K562 (cell line): ENCODE measurements around the gene NINJ1. TPM values are rescaled to one million over a fixed set of nuclear protein-coding genes. Genes with fewer than 3 reads are reported as not detected.

Experiments used
- ATAC-seq: fragments of 200-7000 bp; cut with Tn5 transposase; 3 replicates; pipeline ENCODE4 v1.9.1; 2020; ENCODE audit warnings: moderate library complexity
- BruUV-seq: library from RNA; stranded (reverse); fragments of 400-500 nt; replicated peaks from 2 replicates; lab custom pipeline; 2021; lab: Mats Ljungman, UMichigan
- CTCF ChIA-PET: fragments of 300-600 bp; formaldehyde crosslinking; extraction: SDS; loops from one replicate; lab custom pipeline; 2021; ENCODE audit warnings: low intra/inter-chr PET ratio; lab: Yijun Ruan, JAX
- POLR2A ChIA-PET: fragments of 300-600, 350-650 bp; sonication (Branson Sonifier 250); formaldehyde crosslinking; extraction: SDS; loops from one replicate; lab custom pipeline; 2021; ENCODE audit warnings: antibody characterized with exemption, inconsistent platforms; lab: Yijun Ruan, JAX
- DNase-seq, 4 experiments: peaks; one replicate each; pipeline versions ENCODE4 v3.0.0 to v3.0.0-alpha.2; 2011 to 2018; ENCODE audit warnings: low spot score in 3 of 4, mixed read lengths in 3 of 4; ENCODE audit errors: extremely low read depth in 1 of 4
- FAIRE-seq: peaks from 2 replicates; lab custom pipeline; 2011; peaks lifted over from hg19 to GRCh38; lab: Jason Lieb, UNC
- H2AFZ ChIP-seq: 2 replicates; pipeline ENCODE4 v1.6.0; 2011; ENCODE audit warnings: low read depth, low read length, control low read depth, inconsistent platforms
- H3K27ac ChIP-seq: fragments of 200-600 bp; 3 replicates; pipeline ENCODE4 v1.8.0; 2011; ENCODE audit warnings: low read depth, mild to moderate bottlenecking, control low read depth, inconsistent platforms, low read length, moderate library complexity, mixed read lengths; ENCODE audit errors: extremely low read depth
- H3K27me3 ChIP-seq, 2 experiments: fragments of 300-600 bp in 1 of 2; 2 replicates in 1 of 2; 3 replicates in 1 of 2; pipeline versions ENCODE4 v1.6.0 to v1.8.0; 2011; ENCODE audit warnings: inconsistent platforms in 2 of 2, low read length in 2 of 2, mild to moderate bottlenecking in 1 of 2, mixed read lengths in 1 of 2, moderate library complexity in 1 of 2; ENCODE audit not compliant: control insufficient read depth in 2 of 2, insufficient read depth in 2 of 2
- H3K36me3 ChIP-seq: fragments of 300-600 bp; 3 replicates; pipeline ENCODE4 v1.8.0; 2011; ENCODE audit warnings: mild to moderate bottlenecking, low read length, inconsistent platforms; ENCODE audit not compliant: control insufficient read depth, insufficient read depth
- H3K4me1 ChIP-seq, 2 experiments: fragments of 200-600 bp in 1 of 2; replicated peaks in 1 of 2; 2 replicates in 1 of 2; 3 replicates in 1 of 2; pipeline versions ENCODE4 v1.5.1 to v1.8.0; 2011; ENCODE audit warnings: inconsistent platforms in 2 of 2, low read length in 2 of 2, mild to moderate bottlenecking in 1 of 2, mixed read lengths in 1 of 2, moderate library complexity in 1 of 2; ENCODE audit not compliant: control insufficient read depth in 2 of 2, insufficient read depth in 2 of 2
- H3K4me2 ChIP-seq: 2 replicates; pipeline ENCODE4 v1.6.1; 2011; ENCODE audit warnings: low read length, control low read depth, inconsistent platforms, mixed read lengths; ENCODE audit not compliant: insufficient read depth
- H3K4me3 ChIP-seq: fragments of 200-600 bp; sonication (generic), shearing (Covaris generic); 2 replicates; pipeline ENCODE4 v1.5.1; 2016; ENCODE audit warnings: control low read depth, inconsistent platforms
- H3K79me2 ChIP-seq: fragments of 200-600 bp; 3 replicates; pipeline ENCODE4 v1.8.0; 2011; ENCODE audit warnings: low read length, inconsistent platforms; ENCODE audit not compliant: control insufficient read depth, insufficient read depth
- H3K9ac ChIP-seq, 2 experiments: 2 replicates each; pipeline versions ENCODE4 v1.6.0 to v1.6.1; 2011; ENCODE audit warnings: low read depth in 2 of 2, low read length in 2 of 2, control low read depth in 1 of 2, inconsistent platforms in 1 of 2, mild to moderate bottlenecking in 1 of 2, mixed read lengths in 1 of 2; ENCODE audit not compliant: insufficient read depth in 1 of 2
- H3K9me1 ChIP-seq: one replicate; pipeline ENCODE4 v1.6.0; 2011; ENCODE audit warnings: inconsistent platforms, mild to moderate bottlenecking, low read length, moderate library complexity; ENCODE audit not compliant: control insufficient read depth, insufficient read depth
- H3K9me3 ChIP-seq: replicated peaks from 2 replicates; pipeline ENCODE4 v1.5.1; 2011; ENCODE audit warnings: low read depth, low read length, inconsistent platforms; ENCODE audit not compliant: control insufficient read depth, insufficient read depth
- H4K20me1 ChIP-seq: replicated peaks from 2 replicates; pipeline ENCODE4 v1.6.1; 2011; ENCODE audit warnings: low read length, inconsistent platforms, mixed read lengths; ENCODE audit not compliant: control insufficient read depth, insufficient read depth
- CEBPG ChIP-seq, 3 experiments: fragments of 200-800 bp in 1 of 3; sonication (Bioruptor generic) in 1 of 3; sonication (generic) in 1 of 3; formaldehyde crosslinking in 1 of 3; IDR thresholded peaks in 2 of 3; conservative IDR thresholded peaks in 1 of 3; 2 replicates each; pipeline versions ENCODE4 v1.6.1 to v1.8.0; 2016 to 2022; ENCODE audit warnings: missing compliant biosample characterization in 2 of 3, missing genetic modification characterization in 2 of 3, mild to moderate bottlenecking in 1 of 3, missing genetic modification reagents in 1 of 3
- DPF2 ChIP-seq: fragments of 450-650 bp; IDR thresholded peaks from 2 replicates; pipeline ENCODE4 v1.6.1; 2016
- FOXP1 ChIP-seq: sonication (generic); formaldehyde crosslinking; IDR thresholded peaks from 2 replicates; pipeline ENCODE4 v1.8.0; 2022; ENCODE audit warnings: mild to moderate bottlenecking, missing genetic modification reagents
- ILF3 ChIP-seq: fragments of 450-650 bp; IDR thresholded peaks from 2 replicates; pipeline ENCODE4 v1.6.1; 2018; ENCODE audit warnings: antibody characterized with exemption, mild to moderate bottlenecking, moderate library complexity, borderline replicate concordance
- NCOA4 ChIP-seq: fragments of 450-650 bp; IDR thresholded peaks from 2 replicates; pipeline ENCODE4 v1.6.1; 2018; ENCODE audit warnings: mild to moderate bottlenecking; ENCODE audit not compliant: partially characterized antibody
- PRPF4 ChIP-seq: fragments of 200-400 bp; formaldehyde crosslinking; IDR thresholded peaks from one replicate; pipeline ENCODE4 v1.6.1; 2017; ENCODE audit warnings: low read length, low read depth, mild to moderate bottlenecking; ENCODE audit not compliant: insufficient read depth, poor library complexity, severe bottlenecking
- TFAM ChIP-seq: fragments of 250-450 bp; sonication (Bioruptor Pico); conservative IDR thresholded peaks from 2 replicates; pipeline ENCODE4 v1.5.0; 2021; ENCODE audit warnings: mild to moderate bottlenecking, moderate library complexity
- ZKSCAN3 ChIP-seq: fragments of 250-450 bp; sonication (Bioruptor Pico); IDR thresholded peaks from 2 replicates; pipeline ENCODE4 v1.4.0; 2020
- ZNF644 ChIP-seq: fragments of 200-800 bp; sonication (Bioruptor generic); IDR thresholded peaks from 2 replicates; pipeline ENCODE4 v1.6.1; 2016; ENCODE audit warnings: low read depth, missing genetic modification characterization, missing compliant biosample characterization
- ZNF830 ChIP-seq: fragments of 250-450 bp; sonication (Bioruptor Pico); IDR thresholded peaks from 2 replicates; pipeline ENCODE4 v1.5.0; 2021; ENCODE audit warnings: mild to moderate bottlenecking
- WGBS: fragments of 100-300 bp; shearing (Covaris generic); methylation state at CpG from one replicate; pipeline ENCODE4 v1.1.6; 2016; ENCODE audit warnings: low coverage, mixed read lengths; ENCODE audit not compliant: insufficient coverage; ENCODE audit errors: missing lambda C conversion rate; 5-methylcytosine and 5-hydroxymethylcytosine counted together
- in situ Hi-C: fragments of 300-500 bp; cut with MboI; formaldehyde crosslinking; loops from 4 replicates; pipeline ENCODE4 v1.15.0; 2018; ENCODE audit warnings: inconsistent platforms, mixed read lengths
- intact Hi-C: fragments of 100-400 bp; cut with micrococcal nuclease; formaldehyde crosslinking; loops from 2 replicates; pipeline ENCODE4 v1.14.2; 2022
- polyA plus RNA-seq, 8 experiments: library from polyadenylated mRNA; depleted of rRNA in 4 of 8; stranded (reverse) in 5 of 8; unstranded in 3 of 8; fragments of >200 nt; fragmentation: Nextera tagmentation in 2 of 8; fragmentation: Illumina TruSeq in 1 of 8; extraction: Ambion mirVana in 2 of 8; extraction: Trizol in 1 of 8; gene quantifications; 2 replicates each; pipeline versions ENCODE4 v1.2.1 to v1.2.3, GENCODE V29; 2011 to 2014; ENCODE audit warnings: inconsistent platforms in 1 of 8, missing spikeins in 1 of 8
- total RNA-seq, 7 experiments: library from RNA; depleted of rRNA in 6 of 7; stranded (reverse); fragments of >200 nt in 6 of 7; fragmentation: Illumina TruSeq in 2 of 7; extraction: Trizol in 2 of 7; gene quantifications; 2 replicates each; pipeline versions ENCODE4 v1.2.1 to v1.2.3, GENCODE V29; 2011 to 2021; ENCODE audit warnings: low replicate concordance in 1 of 7
- TF ChIP-seq, protein P1 (sequence below): fragments of 250-450 bp; sonication (Bioruptor Pico); IDR thresholded peaks from 2 replicates; pipeline ENCODE4 v1.8.0; 2022; ENCODE audit warnings: moderate library complexity, mild to moderate bottlenecking, inconsistent platforms
- TF ChIP-seq, protein P2 (sequence below), 2 experiments: fragments of 450-650 bp; IDR thresholded peaks; 2 replicates each; pipeline ENCODE4 v1.6.1; 2016

Gene NINJ1
- total and polyA plus RNA-seq, 9 of the 15 experiments (the other 6 are each of a cell fraction or from before 2014, with no cell fraction given): 0.13 to 8.4 (median 4.9) TPM

GRCh38 chr9:93139365-93140182 lies 5.5 kb upstream of the NINJ1 start:
- TF ChIP-seq, protein P1, sequence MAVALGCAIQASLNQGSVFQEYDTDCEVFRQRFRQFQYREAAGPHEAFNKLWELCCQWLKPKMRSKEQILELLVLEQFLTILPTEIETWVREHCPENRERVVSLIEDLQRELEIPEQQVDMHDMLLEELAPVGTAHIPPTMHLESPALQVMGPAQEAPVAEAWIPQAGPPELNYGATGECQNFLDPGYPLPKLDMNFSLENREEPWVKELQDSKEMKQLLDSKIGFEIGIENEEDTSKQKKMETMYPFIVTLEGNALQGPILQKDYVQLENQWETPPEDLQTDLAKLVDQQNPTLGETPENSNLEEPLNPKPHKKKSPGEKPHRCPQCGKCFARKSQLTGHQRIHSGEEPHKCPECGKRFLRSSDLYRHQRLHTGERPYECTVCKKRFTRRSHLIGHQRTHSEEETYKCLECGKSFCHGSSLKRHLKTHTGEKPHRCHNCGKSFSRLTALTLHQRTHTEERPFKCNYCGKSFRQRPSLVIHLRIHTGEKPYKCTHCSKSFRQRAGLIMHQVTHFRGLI (CRISPR knock-in tag): no peak
- no peak for TF ChIP-seq CEBPG (CRISPR knock-in tag; IDR thresholded peaks at IDR 0.05)
- no peak for TF ChIP-seq CEBPG (tag; conservative IDR thresholded peaks at IDR 0.05 in 1 of 2, IDR thresholded peaks at IDR 0.05 in 1 of 2)
- TF ChIP-seq, protein P2, sequence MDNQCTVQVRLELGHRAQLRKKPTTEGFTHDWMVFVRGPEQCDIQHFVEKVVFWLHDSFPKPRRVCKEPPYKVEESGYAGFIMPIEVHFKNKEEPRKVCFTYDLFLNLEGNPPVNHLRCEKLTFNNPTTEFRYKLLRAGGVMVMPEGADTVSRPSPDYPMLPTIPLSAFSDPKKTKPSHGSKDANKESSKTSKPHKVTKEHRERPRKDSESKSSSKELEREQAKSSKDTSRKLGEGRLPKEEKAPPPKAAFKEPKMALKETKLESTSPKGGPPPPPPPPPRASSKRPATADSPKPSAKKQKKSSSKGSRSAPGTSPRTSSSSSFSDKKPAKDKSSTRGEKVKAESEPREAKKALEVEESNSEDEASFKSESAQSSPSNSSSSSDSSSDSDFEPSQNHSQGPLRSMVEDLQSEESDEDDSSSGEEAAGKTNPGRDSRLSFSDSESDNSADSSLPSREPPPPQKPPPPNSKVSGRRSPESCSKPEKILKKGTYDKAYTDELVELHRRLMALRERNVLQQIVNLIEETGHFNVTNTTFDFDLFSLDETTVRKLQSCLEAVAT (IDR thresholded peaks at IDR 0.05): no peak
- no peak for TF ChIP-seq ZNF644 (tag)
- TF ChIP-seq ZKSCAN3 (CRISPR knock-in tag): no peak
- no peak for TF ChIP-seq ZNF830
- TF ChIP-seq DPF2: no peak
- TF ChIP-seq PRPF4: no peak
- no peak for TF ChIP-seq ILF3
- no peak for TF ChIP-seq NCOA4
- TF ChIP-seq FOXP1 (CRISPR knock-in tag): no peak
- no peak for TF ChIP-seq TFAM (CRISPR knock-in tag)
- POLR2A ChIA-PET: interaction anchor here (0.8 to 1.0 kb wide), 2 partner anchors 15 to 28 kb away, joined by 3 read pairs; no protein-coding TSS in a partner anchor
- Histone ChIP-seq H3K9me3 (no peaks in the 10 kb centered on the region), H3K9ac (no peak overlapping the region; a peak in 1 of 4 replicates), H4K20me1 (no peaks in the 10 kb centered on the region), H3K4me1 (peaks cover 6 to 26% of the 10 kb centered on the region in 2 experiments; a peak in 3 of 5 replicates), H3K4me2 (no peak overlapping the region), H3K9me1 (no peaks in the 10 kb centered on the region), H3K27ac (no peak overlapping the region), H3K4me3 (no peak overlapping the region), H3K27me3 (peaks cover 0 to 28% of the 10 kb centered on the region in 2 experiments; a peak in 3 of 5 replicates), H2AFZ (no peak overlapping the region), H3K79me2 (no peaks in the 10 kb centered on the region), H3K36me3 (no peaks in the 10 kb centered on the region)
- DNase-seq (no peak), ATAC-seq (no peak), FAIRE-seq (no peak)
- intact Hi-C loops: no loop called here
- BruUV-seq: no TSS peak
- in situ Hi-C loops: no loop called here
- WGBS: 25% methylated on average over 14 of the region's 16 CpGs
- CTCF ChIA-PET: no interaction called here
